GM12874 (cell line): Measurements from ENCODE around the gene FOXP1.

ENCODE experiments used
- CTCF ChIP-seq: IDR thresholded peaks from 2 replicates; pipeline ENCODE4 v1.5.1; 2011; ENCODE audit warnings: low read depth, mild to moderate bottlenecking, control low read depth, low read length, moderate library complexity; ENCODE audit not compliant: insufficient read depth

The FOXP1 gene

GRCh38 chr3:71143493-71143892, 440.0 kb downstream of the FOXP1 start:
- TF ChIP-seq CTCF, result no peak

- no peak for TF ChIP-seq CTCF
These were observed 440.9 kb downstream of the FOXP1 start for GRCh38 chr3:71142441-71143161.

GRCh38 chr3:71140477-71140876, 443.1 kb downstream of the FOXP1 start:
- no peak for TF ChIP-seq CTCF

- TF ChIP-seq CTCF, result no peak
These were observed 444.0 kb downstream of the FOXP1 start for GRCh38 chr3:71139496-71139895.

GRCh38 chr3:71138410-71138809, 445.1 kb downstream of the FOXP1 start:
- TF ChIP-seq CTCF, result no peak

GRCh38 chr3:71136276-71136675, 447.3 kb downstream of the FOXP1 start:
- TF ChIP-seq CTCF, result no peak

GRCh38 chr3:71135373-71136088, 448.0 kb downstream of the FOXP1 start:
- TF ChIP-seq CTCF, result no peak
